Panc1 (cell line): ENCODE data around the gene TPT1. TPM values are rescaled to one million over a fixed set of nuclear protein-coding genes. Genes with fewer than 3 reads are reported as not detected.

Source experiments
- ATAC-seq: fragments of 200-7000 bp; cut with Tn5 transposase; 2 replicates; pipeline ENCODE4 v1.9.1; 2020; ENCODE audit warnings: mild to moderate bottlenecking, moderate library complexity
- BruUV-seq: library from RNA; stranded (reverse); fragments of 400-500 nt; replicated peaks from 2 replicates; lab custom pipeline; 2021; lab: Mats Ljungman, UMichigan
- CTCF ChIA-PET: fragments of 300-600 bp; sonication (Branson Sonifier 250); formaldehyde crosslinking; loops from one replicate; lab custom pipeline; 2022; ENCODE audit warnings: antibody characterized with exemption; lab: Charles Lee
- POLR2A ChIA-PET: fragments of 300-600 bp; sonication (Branson Sonifier 250); formaldehyde crosslinking; loops from one replicate; lab custom pipeline; 2022; ENCODE audit warnings: antibody characterized with exemption; lab: Charles Lee
- DNase-seq: peaks from one replicate; pipeline ENCODE4 v3.0.0-alpha.2; 2010; ENCODE audit warnings: low read depth, low spot score
- H3K27ac ChIP-seq: 2 replicates; pipeline ENCODE4 v1.5.1; 2011; ENCODE audit warnings: mild to moderate bottlenecking, low read length, inconsistent platforms
- H3K27me3 ChIP-seq: fragments of 200-500 bp; sonication (Bioruptor generic); 2 replicates; pipeline ENCODE4 v1.6.0; 2014; ENCODE audit warnings: low read length, inconsistent platforms; ENCODE audit not compliant: control insufficient read depth, insufficient read depth
- H3K36me3 ChIP-seq: fragments of 200-500 bp; sonication (Bioruptor generic); 2 replicates; pipeline ENCODE4 v1.5.1; 2014; ENCODE audit warnings: inconsistent platforms, mild to moderate bottlenecking, low read length, moderate library complexity; ENCODE audit not compliant: control insufficient read depth, insufficient read depth
- H3K4me1 ChIP-seq: 2 replicates; pipeline ENCODE4 v1.5.1; 2011; ENCODE audit warnings: inconsistent platforms, mild to moderate bottlenecking, low read length, moderate library complexity; ENCODE audit not compliant: control insufficient read depth, insufficient read depth
- H3K4me3 ChIP-seq, 2 experiments: 2 replicates each; pipeline ENCODE4 v1.5.1; 2011 to 2012; ENCODE audit warnings: low read depth in 2 of 2, low read length in 2 of 2, mild to moderate bottlenecking in 2 of 2, inconsistent platforms in 1 of 2, moderate library complexity in 1 of 2
- H3K9me3 ChIP-seq: fragments of 200-500 bp; sonication (Bioruptor generic); 2 replicates; pipeline ENCODE4 v1.5.1; 2014; ENCODE audit warnings: low read depth, mild to moderate bottlenecking, inconsistent platforms, low read length, moderate library complexity; ENCODE audit not compliant: control insufficient read depth, insufficient read depth
- POLR2AphosphoS5 ChIP-seq: IDR thresholded peaks from 2 replicates; pipeline ENCODE4 v1.6.1; 2012; ENCODE audit warnings: mild to moderate bottlenecking, low read depth, low read length, moderate library complexity
- SIN3A ChIP-seq: IDR thresholded peaks from 2 replicates; pipeline ENCODE4 v1.6.1; 2012; ENCODE audit warnings: low read depth, mild to moderate bottlenecking, low read length, moderate library complexity, borderline replicate concordance; ENCODE audit not compliant: insufficient read depth
- TCF7L2 ChIP-seq: IDR thresholded peaks from 2 replicates; pipeline ENCODE4 v1.6.1; 2011; ENCODE audit warnings: mild to moderate bottlenecking, low read depth, low read length, inconsistent platforms
- in situ Hi-C: cut with HindIII; loops from 2 replicates; pipeline ENCODE4 v1.10.0; 2016; ENCODE audit warnings: low sequenced_read_pairs, low pct_unique_long_range_greater_than_20kb
- intact Hi-C: fragments of 100-400 bp; cut with micrococcal nuclease; formaldehyde crosslinking; loops from one replicate; pipeline ENCODE4 v1.10.0; 2022; ENCODE audit not compliant: unreplicated experiment
- total RNA-seq: library from RNA; stranded (reverse); gene quantifications from one replicate; pipeline ENCODE4 v1.2.1, GENCODE V29; 2021; ENCODE audit not compliant: unreplicated experiment
- TF ChIP-seq, protein P1 (sequence below), 2 experiments: IDR thresholded peaks; 2 replicates each; pipeline ENCODE4 v1.6.1; 2011 to 2012; ENCODE audit warnings: low read depth in 2 of 2, control low read depth in 1 of 2, low read length in 1 of 2, mild to moderate bottlenecking in 1 of 2, moderate library complexity in 1 of 2; ENCODE audit not compliant: insufficient read depth in 1 of 2
- TF ChIP-seq, protein P2 (sequence below): fragments of 450-650 bp; IDR thresholded peaks from 2 replicates; pipeline ENCODE4 v1.5.1; 2017; ENCODE audit warnings: mild to moderate bottlenecking

Gene TPT1
- total RNA-seq, 1 experiment from 2014 or later, result 939 TPM

DNA sequence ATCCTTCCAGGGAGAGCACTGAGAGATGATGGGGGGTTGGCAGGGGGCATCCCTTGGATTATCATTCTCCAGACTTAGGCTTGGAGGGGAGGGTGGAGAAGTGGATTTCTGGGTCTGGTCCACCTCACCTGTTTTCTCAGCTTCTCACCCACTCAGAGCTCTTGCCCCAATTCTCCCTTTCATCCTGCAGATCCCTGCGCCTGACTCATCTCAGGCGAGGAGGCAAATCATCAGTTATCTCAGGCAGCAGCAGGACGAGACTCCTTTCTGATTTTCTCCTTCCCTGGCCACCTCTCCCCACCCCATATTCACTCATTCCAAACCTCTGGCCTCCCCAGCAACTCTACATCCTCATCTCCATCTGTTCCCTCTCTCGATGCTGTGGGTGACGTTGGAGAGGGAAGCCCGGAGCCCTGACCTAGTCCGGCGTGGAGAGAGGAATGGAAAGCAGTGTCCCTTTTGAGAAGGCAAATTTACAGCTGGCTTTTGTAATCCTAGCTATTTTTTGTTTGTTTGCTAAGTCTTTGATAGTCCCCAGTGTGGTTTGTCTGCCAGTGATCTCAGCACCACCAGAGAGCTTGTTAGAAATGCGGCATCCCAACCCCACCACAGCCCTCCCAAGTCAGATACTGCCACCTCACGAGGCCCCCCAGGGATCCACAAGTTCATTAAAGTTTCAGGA lies 24.0 kb upstream of the TPT1 start:
- DNase-seq (no peak), ATAC-seq (no peak)
- H3K4me3 ChIP-seq, result no peak overlapping the region
- H3K9me3 ChIP-seq, result no peaks in the 10 kb centered on the region
- H3K4me1 ChIP-seq, result no peaks in the 10 kb centered on the region
- no peaks in the 10 kb centered on the region for H3K27me3 ChIP-seq
- intact Hi-C loops, result no loop called here
- TF ChIP-seq POLR2AphosphoS5, result no peak
- no peak for TF ChIP-seq SIN3A
- TF ChIP-seq TCF7L2, result no peak
- TF ChIP-seq, protein P1, sequence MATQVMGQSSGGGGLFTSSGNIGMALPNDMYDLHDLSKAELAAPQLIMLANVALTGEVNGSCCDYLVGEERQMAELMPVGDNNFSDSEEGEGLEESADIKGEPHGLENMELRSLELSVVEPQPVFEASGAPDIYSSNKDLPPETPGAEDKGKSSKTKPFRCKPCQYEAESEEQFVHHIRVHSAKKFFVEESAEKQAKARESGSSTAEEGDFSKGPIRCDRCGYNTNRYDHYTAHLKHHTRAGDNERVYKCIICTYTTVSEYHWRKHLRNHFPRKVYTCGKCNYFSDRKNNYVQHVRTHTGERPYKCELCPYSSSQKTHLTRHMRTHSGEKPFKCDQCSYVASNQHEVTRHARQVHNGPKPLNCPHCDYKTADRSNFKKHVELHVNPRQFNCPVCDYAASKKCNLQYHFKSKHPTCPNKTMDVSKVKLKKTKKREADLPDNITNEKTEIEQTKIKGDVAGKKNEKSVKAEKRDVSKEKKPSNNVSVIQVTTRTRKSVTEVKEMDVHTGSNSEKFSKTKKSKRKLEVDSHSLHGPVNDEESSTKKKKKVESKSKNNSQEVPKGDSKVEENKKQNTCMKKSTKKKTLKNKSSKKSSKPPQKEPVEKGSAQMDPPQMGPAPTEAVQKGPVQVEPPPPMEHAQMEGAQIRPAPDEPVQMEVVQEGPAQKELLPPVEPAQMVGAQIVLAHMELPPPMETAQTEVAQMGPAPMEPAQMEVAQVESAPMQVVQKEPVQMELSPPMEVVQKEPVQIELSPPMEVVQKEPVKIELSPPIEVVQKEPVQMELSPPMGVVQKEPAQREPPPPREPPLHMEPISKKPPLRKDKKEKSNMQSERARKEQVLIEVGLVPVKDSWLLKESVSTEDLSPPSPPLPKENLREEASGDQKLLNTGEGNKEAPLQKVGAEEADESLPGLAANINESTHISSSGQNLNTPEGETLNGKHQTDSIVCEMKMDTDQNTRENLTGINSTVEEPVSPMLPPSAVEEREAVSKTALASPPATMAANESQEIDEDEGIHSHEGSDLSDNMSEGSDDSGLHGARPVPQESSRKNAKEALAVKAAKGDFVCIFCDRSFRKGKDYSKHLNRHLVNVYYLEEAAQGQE (IDR thresholded peaks at IDR 0.05; ENCODE audit: insufficient read depth in 1 of 2, low read depth in 2 of 2, low read length in 1 of 2), result no peak
- TF ChIP-seq, protein P2, sequence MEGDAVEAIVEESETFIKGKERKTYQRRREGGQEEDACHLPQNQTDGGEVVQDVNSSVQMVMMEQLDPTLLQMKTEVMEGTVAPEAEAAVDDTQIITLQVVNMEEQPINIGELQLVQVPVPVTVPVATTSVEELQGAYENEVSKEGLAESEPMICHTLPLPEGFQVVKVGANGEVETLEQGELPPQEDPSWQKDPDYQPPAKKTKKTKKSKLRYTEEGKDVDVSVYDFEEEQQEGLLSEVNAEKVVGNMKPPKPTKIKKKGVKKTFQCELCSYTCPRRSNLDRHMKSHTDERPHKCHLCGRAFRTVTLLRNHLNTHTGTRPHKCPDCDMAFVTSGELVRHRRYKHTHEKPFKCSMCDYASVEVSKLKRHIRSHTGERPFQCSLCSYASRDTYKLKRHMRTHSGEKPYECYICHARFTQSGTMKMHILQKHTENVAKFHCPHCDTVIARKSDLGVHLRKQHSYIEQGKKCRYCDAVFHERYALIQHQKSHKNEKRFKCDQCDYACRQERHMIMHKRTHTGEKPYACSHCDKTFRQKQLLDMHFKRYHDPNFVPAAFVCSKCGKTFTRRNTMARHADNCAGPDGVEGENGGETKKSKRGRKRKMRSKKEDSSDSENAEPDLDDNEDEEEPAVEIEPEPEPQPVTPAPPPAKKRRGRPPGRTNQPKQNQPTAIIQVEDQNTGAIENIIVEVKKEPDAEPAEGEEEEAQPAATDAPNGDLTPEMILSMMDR, result no peak
- POLR2A ChIA-PET, result interaction anchor here (0.6 kb wide), 1 partner anchor 172 kb away, joined by 3 read pairs; no protein-coding TSS in a partner anchor
- no TSS peak for BruUV-seq
- CTCF ChIA-PET, result no interaction called here
- in situ Hi-C loops, result no loop called here
- no peak overlapping the region for H3K27ac ChIP-seq
- no peaks in the 10 kb centered on the region; the same call in 1 of the 2 replicates for H3K36me3 ChIP-seq

DNA sequence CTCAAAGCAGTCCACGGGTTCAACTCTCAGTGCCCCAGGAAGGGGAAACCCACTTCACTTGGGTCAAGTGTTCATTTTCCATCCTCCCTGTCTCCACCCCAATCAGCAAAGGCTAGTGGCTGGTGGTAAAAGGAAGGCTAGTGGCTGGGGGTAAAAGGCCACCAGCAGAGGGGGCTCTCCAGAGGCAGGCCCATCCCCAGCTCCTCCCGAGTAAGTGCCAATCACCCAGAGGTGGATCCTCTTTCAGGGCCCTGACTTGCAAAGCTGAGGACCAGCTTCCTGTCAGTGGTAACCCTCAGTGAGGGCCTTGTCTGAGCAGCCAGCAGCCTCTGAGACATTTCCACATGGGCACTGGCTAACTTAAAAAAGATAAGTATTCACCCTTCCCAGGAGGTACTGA lies 22.0 kb upstream of the TPT1 start:
- Histone ChIP-seq H3K4me3 (no peak overlapping the region), H3K36me3 (no peaks in the 10 kb centered on the region; the same call in 1 of the 2 replicates), H3K27ac (no peak overlapping the region), H3K27me3 (no peaks in the 10 kb centered on the region), H3K9me3 (no peaks in the 10 kb centered on the region), H3K4me1 (no peaks in the 10 kb centered on the region)
- intact Hi-C loops, result no loop called here
- ChIA-PET CTCF (no interaction called here), POLR2A (no interaction called here)
- no peak for DNase-seq
- TF ChIP-seq, protein P2, result no peak
- TF ChIP-seq, protein P1 (IDR thresholded peaks at IDR 0.05; ENCODE audit: insufficient read depth in 1 of 2, low read depth in 2 of 2, low read length in 1 of 2), result no peak
- in situ Hi-C loops, result no loop called here
- BruUV-seq, result no TSS peak
- ATAC-seq, result no peak
